Activated CD4-positive, alpha-beta T cell treated with anti-CD3 and anti-CD28 coated beads, Interleukin-10, Interleukin-2, amounts not matched to agents 100 ng/mL and 50 ng/mL, durations not matched to agents 16 hours and 8 hours (primary cell): ENCODE data around the gene CIAO2B.
A peak's percentile ranks its signal among the peaks of the same experiment; 100 is the strongest.
"Not testable (repeated sequence)": the region's sequence is repeated elsewhere in the genome, so short reads cannot be mapped to it uniquely, and the experiment has no call there.

ENCODE experiments used
- DNase-seq: peaks from one replicate; pipeline ENCODE4 v3.0.0-alpha.2; 2020

The CIAO2B gene

GRCh38 chr16:66936889-66937554, 2.8 kb upstream of the CIAO2B start:
- DNase-seq, result no peak

- DNase-seq, result no peak
These were observed 2.3 kb upstream of the CIAO2B start for GRCh38 chr16:66936462-66936861.

GRCh38 chr16:66935314-66936011, 1.3 kb upstream of the CIAO2B start, which contains the start of gene CES2:
Gene CES2, plus strand, starts transcription at chr16:66935516. Its CDS starts 120 bp downstream, at chr16:66935636.
- no peak for DNase-seq

- DNase-seq, result not testable (repeated sequence)
These were observed 674 bp upstream of the CIAO2B start for GRCh38 chr16:66934839-66935313.

- peak; percentile 43 for DNase-seq
These were observed 445 bp downstream of the CIAO2B start for GRCh38 chr16:66933776-66934137.

GRCh38 chr16:66932076-66932475, 2.1 kb downstream of the CIAO2B start:
- DNase-seq, result no peak

- DNase-seq, result no peak
These were observed 2.5 kb downstream of the CIAO2B start for GRCh38 chr16:66931665-66932064.

GRCh38 chr16:66930189-66930588, 4.0 kb downstream of the CIAO2B start:
- no peak for DNase-seq

- DNase-seq, result peak; percentile 62
These were observed 5.4 kb downstream of the CIAO2B start for GRCh38 chr16:66928702-66929388.

- no peak for DNase-seq
These were observed 6.1 kb downstream of the CIAO2B start for GRCh38 chr16:66927918-66928649.

DNA sequence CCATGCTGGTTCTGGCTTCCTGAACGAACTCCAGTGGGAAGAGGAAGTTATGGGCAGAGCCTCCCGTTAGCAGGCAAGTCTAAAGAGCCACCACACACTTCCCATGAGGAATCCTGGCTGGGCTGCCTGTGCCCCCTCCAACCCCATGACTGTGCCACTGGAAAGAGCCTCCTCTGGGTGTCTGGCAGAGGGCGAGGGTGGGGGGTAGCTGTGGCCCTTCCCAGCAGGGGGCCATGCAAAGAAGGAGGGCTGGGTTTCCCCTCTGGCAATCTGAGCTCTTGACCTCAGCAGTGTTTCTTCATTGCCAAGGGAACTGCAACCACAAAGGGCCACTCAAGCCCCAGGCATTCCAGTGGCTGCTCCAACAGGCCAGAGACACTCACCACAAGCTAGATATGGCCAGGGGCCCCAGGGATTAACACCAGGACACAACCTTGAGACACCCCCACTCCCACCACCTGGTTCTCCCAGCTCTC, 7.2 kb downstream of the CIAO2B start:
- DNase-seq, result no peak

DNA sequence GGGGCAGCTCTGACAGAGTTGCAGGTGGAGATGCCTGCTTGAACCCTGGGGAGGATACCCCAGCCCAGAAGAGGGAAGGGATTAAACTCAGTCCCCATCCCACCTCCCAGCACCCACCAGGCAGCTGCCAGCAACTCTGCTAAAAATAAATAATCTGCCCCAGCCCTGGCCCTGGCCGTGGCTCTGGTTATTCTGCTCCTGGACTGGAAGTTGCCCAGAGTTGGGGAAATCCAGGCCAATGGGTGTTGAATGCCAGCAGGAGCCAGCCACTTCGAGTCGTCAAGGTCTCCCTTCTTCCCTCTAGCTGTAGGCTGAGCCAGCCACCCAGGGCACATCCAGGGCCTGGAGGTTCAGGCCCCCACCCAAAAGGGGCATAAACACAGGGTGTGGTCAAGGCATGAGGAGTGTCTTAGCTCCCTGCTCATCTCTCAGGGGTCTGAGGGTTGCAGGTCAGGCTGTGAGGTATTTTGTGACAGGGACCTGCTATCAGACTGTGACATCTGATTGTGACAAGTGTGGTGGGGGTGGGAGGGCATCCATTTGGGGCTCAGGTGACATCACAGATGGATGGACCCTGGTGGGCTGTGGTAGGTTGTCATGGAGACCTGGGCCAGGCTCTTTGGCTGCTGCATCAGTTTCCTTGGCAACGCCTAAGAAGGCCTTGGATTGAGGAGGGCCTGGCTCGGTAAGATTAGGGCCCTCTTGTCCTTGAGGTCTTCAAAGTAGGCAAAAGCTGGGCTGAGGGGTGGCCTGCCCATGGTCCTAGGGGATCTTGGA, 7.8 kb downstream of the CIAO2B start:
- no peak for DNase-seq

GRCh38 chr16:66925322-66925840, 8.8 kb downstream of the CIAO2B start, which contains the start of gene RRAD:
Gene RRAD, minus strand, starts transcription at chr16:66925535. Its CDS starts 356 bp downstream, at chr16:66925179.
- DNase-seq, result no peak

GRCh38 chr16:66924527-66925321, 9.5 kb downstream of the CIAO2B start:
- DNase-seq, result peak; percentile 45

DNA sequence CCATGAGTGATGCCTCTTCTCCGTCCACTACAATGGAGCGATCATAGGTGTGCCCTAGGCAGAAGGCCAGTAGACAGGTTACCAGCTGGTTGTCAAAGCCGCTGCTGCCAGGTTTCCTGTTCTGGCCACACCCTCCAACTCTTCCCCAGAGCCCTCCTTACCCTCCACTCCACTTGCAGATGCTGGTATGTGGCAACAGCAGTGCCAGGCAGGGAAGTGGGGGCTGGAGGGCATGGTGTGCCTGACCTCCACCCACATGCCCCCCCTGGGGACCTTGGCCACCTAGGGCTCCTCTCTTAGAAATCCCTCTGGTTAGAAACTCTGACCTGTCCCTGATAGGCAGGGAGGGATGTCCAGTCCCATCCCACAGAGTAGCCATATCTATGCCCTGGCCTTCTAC, 10.3 kb downstream of the CIAO2B start:
- no peak for DNase-seq

- DNase-seq, result no peak
These were observed 10.9 kb downstream of the CIAO2B start for GRCh38 chr16:66923247-66923731.

GRCh38 chr16:66921729-66922450, 12.3 kb downstream of the CIAO2B start:
- DNase-seq, result no peak

- DNase-seq, result no peak
These were observed 13.1 kb downstream of the CIAO2B start for GRCh38 chr16:66920924-66921680.

GRCh38 chr16:66920299-66920590, 14.0 kb downstream of the CIAO2B start:
- DNase-seq, result no peak
